ENCODE results near the gene TMEM132C.

The TMEM132C gene

DNA sequence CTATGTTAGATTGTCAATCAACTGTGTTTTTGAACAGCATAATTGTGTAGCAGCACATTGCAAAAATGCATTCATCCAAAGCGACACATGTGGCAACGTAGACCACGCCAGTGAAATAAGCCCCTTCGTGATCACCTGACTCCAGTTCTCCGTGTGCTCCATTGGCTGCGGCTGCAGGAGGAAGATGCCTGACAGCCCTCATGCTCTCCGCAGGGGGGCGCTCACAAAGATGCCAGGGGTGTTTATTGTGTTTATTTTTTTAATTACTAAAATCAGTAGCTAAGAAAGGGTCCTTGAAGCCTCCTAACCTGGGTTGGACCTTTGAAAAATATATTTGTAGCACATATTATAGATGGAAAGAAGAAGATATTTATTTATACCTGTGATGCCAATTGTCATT is 440.5 kb downstream of the TMEM132C start (continued):
- TF ChIP-seq, protein P1, sequence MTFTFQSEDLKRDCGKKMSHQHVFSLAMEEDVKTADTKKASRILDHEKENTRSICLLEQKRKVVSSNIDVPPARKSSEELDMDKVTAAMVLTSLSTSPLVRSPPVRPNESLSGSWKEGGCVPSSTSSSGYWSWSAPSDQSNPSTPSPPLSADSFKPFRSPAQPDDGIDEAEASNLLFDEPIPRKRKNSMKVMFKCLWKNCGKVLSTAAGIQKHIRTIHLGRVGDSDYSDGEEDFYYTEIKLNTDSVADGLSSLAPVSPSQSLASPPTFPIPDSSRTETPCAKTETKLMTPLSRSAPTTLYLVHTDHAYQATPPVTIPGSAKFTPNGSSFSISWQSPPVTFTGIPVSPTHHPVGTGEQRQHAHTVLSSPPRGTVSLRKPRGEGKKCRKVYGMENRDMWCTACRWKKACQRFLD (tag by site-specific recombination; IDR thresholded peaks at IDR 0.05) = no peak
- no peak for TF ChIP-seq ZBTB1 (tag by site-specific recombination; IDR thresholded peaks at IDR 0.05)
- TF ChIP-seq, protein P2, sequence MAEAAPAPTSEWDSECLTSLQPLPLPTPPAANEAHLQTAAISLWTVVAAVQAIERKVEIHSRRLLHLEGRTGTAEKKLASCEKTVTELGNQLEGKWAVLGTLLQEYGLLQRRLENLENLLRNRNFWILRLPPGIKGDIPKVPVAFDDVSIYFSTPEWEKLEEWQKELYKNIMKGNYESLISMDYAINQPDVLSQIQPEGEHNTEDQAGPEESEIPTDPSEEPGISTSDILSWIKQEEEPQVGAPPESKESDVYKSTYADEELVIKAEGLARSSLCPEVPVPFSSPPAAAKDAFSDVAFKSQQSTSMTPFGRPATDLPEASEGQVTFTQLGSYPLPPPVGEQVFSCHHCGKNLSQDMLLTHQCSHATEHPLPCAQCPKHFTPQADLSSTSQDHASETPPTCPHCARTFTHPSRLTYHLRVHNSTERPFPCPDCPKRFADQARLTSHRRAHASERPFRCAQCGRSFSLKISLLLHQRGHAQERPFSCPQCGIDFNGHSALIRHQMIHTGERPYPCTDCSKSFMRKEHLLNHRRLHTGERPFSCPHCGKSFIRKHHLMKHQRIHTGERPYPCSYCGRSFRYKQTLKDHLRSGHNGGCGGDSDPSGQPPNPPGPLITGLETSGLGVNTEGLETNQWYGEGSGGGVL (tag by site-specific recombination; IDR thresholded peaks at IDR 0.05) = no peak
- TF ChIP-seq, protein P3, sequence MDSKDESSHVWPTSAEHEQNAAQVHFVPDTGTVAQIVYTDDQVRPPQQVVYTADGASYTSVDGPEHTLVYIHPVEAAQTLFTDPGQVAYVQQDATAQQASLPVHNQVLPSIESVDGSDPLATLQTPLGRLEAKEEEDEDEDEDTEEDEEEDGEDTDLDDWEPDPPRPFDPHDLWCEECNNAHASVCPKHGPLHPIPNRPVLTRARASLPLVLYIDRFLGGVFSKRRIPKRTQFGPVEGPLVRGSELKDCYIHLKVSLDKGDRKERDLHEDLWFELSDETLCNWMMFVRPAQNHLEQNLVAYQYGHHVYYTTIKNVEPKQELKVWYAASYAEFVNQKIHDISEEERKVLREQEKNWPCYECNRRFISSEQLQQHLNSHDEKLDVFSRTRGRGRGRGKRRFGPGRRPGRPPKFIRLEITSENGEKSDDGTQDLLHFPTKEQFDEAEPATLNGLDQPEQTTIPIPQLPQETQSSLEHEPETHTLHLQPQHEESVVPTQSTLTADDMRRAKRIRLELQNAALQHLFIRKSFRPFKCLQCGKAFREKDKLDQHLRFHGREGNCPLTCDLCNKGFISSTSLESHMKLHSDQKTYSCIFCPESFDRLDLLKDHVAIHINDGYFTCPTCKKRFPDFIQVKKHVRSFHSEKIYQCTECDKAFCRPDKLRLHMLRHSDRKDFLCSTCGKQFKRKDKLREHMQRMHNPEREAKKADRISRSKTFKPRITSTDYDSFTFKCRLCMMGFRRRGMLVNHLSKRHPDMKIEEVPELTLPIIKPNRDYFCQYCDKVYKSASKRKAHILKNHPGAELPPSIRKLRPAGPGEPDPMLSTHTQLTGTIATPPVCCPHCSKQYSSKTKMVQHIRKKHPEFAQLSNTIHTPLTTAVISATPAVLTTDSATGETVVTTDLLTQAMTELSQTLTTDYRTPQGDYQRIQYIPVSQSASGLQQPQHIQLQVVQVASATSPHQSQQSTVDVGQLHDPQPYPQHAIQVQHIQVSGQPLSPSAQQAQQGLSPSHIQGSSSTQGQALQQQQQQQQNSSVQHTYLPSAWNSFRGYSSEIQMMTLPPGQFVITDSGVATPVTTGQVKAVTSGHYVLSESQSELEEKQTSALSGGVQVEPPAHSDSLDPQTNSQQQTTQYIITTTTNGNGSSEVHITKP (tag by site-specific recombination; IDR thresholded peaks at IDR 0.05) = no peak
- TF ChIP-seq ZNF626 (tag by site-specific recombination; IDR thresholded peaks at IDR 0.05) = no peak
- TF ChIP-seq ZNF677 (tag by site-specific recombination; IDR thresholded peaks at IDR 0.05) = no peak
- no peak for TF ChIP-seq ZNF133 (tag by site-specific recombination; IDR thresholded peaks at IDR 0.05)
- no peak for TF ChIP-seq ZNF292 (tag by site-specific recombination; IDR thresholded peaks at IDR 0.05; ENCODE audit: borderline replicate concordance, low read depth)
- no peak for TF ChIP-seq ZNF19 (tag by site-specific recombination; IDR thresholded peaks at IDR 0.05; ENCODE audit: low read depth)

DNA sequence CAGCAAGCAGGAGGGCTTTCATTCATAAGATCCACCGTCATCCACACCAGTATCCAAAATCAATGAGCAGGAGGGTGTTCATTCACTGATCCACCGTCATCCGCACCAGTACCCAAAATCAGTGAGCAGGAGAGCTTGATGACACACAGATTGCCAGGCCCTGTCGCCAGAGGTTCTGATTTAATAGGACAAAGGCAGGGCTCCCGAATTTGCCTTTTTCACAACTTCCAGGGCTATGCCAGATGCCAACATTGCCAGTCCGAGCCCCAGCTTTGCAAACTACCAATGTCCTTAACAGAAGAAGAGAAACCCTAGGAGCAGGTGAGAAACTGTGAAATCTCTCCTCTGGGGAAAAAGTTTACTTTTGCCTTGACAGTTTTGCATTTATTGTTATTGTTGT is 441.8 kb downstream of the TMEM132C start:
- TF ChIP-seq ZNF140 (tag by site-specific recombination; IDR thresholded peaks at IDR 0.05) (no peak), ZNF621 (tag by site-specific recombination; IDR thresholded peaks at IDR 0.05) (no peak), ZNF114 (tag by site-specific recombination; IDR thresholded peaks at IDR 0.05) (no peak), EGR2 (tag by site-specific recombination; IDR thresholded peaks at IDR 0.05; ENCODE audit: low read depth) (no peak), MZF1 (tag by site-specific recombination; IDR thresholded peaks at IDR 0.05; ENCODE audit: borderline replicate concordance) (no peak), ZNF707 (tag by site-specific recombination; IDR thresholded peaks at IDR 0.05) (no peak), ZNF777 (tag by site-specific recombination; IDR thresholded peaks at IDR 0.05; ENCODE audit: borderline replicate concordance) (no peak), ZNF701 (tag by site-specific recombination; IDR thresholded peaks at IDR 0.05) (no peak), ZNF335 (tag by site-specific recombination; conservative IDR thresholded peaks at IDR 0.05) (no peak), ZNF426 (tag by site-specific recombination; IDR thresholded peaks at IDR 0.05) (no peak), ZNF175 (tag by site-specific recombination; IDR thresholded peaks at IDR 0.05) (no peak), MYNN (tag by site-specific recombination; IDR thresholded peaks at IDR 0.05; ENCODE audit: borderline replicate concordance) (no peak), GLIS2 (tag by site-specific recombination; IDR thresholded peaks at IDR 0.05) (no peak), ZNF19 (tag by site-specific recombination; IDR thresholded peaks at IDR 0.05; ENCODE audit: low read depth) (no peak), ZNF10 (tag by site-specific recombination; IDR thresholded peaks at IDR 0.05) (no peak), ZNF138 (tag by site-specific recombination; IDR thresholded peaks at IDR 0.05; ENCODE audit: borderline replicate concordance) (no peak)
- TF ChIP-seq, protein P4, sequence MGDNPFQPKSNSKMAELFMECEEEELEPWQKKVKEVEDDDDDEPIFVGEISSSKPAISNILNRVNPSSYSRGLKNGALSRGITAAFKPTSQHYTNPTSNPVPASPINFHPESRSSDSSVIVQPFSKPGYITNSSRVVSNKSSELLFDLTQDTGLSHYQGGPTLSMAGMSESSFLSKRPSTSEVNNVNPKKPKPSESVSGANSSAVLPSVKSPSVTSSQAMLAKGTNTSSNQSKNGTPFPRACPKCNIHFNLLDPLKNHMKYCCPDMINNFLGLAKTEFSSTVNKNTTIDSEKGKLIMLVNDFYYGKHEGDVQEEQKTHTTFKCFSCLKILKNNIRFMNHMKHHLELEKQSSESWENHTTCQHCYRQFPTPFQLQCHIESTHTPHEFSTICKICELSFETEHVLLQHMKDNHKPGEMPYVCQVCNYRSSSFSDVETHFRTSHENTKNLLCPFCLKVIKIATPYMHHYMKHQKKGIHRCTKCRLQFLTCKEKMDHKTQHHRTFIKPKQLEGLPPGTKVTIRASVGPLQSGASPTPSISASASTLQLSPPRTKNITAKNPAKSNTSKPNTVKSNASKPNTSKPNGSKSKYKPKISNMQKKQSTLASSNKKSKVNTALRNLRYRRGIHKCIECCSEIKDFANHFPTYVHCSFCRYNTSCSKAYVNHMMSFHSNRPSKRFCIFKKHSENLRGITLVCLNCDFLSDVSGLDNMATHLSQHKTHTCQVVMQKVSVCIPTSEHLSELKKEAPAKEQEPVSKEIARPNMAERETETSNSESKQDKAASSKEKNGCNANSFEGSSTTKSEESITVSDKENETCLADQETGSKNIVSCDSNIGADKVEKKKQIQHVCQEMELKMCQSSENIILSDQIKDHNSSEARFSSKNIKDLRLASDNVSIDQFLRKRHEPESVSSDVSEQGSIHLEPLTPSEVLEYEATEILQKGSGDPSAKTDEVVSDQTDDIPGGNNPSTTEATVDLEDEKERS (tag by site-specific recombination; IDR thresholded peaks at IDR 0.05) = no peak
- TF ChIP-seq, protein P5, sequence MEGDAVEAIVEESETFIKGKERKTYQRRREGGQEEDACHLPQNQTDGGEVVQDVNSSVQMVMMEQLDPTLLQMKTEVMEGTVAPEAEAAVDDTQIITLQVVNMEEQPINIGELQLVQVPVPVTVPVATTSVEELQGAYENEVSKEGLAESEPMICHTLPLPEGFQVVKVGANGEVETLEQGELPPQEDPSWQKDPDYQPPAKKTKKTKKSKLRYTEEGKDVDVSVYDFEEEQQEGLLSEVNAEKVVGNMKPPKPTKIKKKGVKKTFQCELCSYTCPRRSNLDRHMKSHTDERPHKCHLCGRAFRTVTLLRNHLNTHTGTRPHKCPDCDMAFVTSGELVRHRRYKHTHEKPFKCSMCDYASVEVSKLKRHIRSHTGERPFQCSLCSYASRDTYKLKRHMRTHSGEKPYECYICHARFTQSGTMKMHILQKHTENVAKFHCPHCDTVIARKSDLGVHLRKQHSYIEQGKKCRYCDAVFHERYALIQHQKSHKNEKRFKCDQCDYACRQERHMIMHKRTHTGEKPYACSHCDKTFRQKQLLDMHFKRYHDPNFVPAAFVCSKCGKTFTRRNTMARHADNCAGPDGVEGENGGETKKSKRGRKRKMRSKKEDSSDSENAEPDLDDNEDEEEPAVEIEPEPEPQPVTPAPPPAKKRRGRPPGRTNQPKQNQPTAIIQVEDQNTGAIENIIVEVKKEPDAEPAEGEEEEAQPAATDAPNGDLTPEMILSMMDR (tag by site-specific recombination; IDR thresholded peaks at IDR 0.05) = no peak
- Histone ChIP-seq H3K9me3 (ENCODE audit: control insufficient read depth, insufficient read depth, low read depth, low read length) (no peaks in the 10 kb centered on the region), H3K4me1 (ENCODE audit: control insufficient read depth, insufficient read depth, low read length) (no peaks in the 10 kb centered on the region), H3K27ac (ENCODE audit: extremely low read depth, low read depth, low read length) (no peak overlapping the region), H3K36me3 (ENCODE audit: control insufficient read depth in 2 of 2, insufficient read depth in 1 of 2, low read length in 2 of 2) (no peaks in the 10 kb centered on the region), H3K4me3 (ENCODE audit: low read depth, low read length) (no peak overlapping the region)
- ChIA-PET POLR2A (no interaction called here), CTCF (no interaction called here)

Data from HEK293 (cell line).